Fibroblast of pulmonary artery (primary cell): ENCODE results near the gene SYT2.

Experiments used
- DNase-seq: peaks from one replicate; pipeline ENCODE4 v3.0.0-alpha.2; 2010; ENCODE audit warnings: low read depth
- H3K4me3 ChIP-seq: replicated peaks from 2 replicates; pipeline ENCODE4 v1.5.1; 2011; ENCODE audit warnings: low read depth, mild to moderate bottlenecking, control low read depth, low read length, moderate library complexity
- CTCF ChIP-seq: IDR thresholded peaks from 2 replicates; pipeline ENCODE4 v1.5.1; 2011; ENCODE audit warnings: mild to moderate bottlenecking, control low read depth, low read length, inconsistent platforms; ENCODE audit errors: missing control alignments

The SYT2 gene

GRCh38 chr1:202704601-202705000, 5.7 kb downstream of the SYT2 start:
- no peak for DNase-seq
- no peak for TF ChIP-seq CTCF
- no peak overlapping the region for H3K4me3 ChIP-seq

- TF ChIP-seq CTCF = no peak
- DNase-seq = no peak
- no peak overlapping the region for H3K4me3 ChIP-seq
These were observed 7.1 kb downstream of the SYT2 start for GRCh38 chr1:202703191-202703590.

GRCh38 chr1:202702088-202702487, 8.2 kb downstream of the SYT2 start:
- no peak for TF ChIP-seq CTCF
- no peak overlapping the region for H3K4me3 ChIP-seq
- DNase-seq = no peak

GRCh38 chr1:202701200-202701599, 9.1 kb downstream of the SYT2 start:
- TF ChIP-seq CTCF = no peak
- H3K4me3 ChIP-seq = no peak overlapping the region
- no peak for DNase-seq

GRCh38 chr1:202700061-202700460, 10.2 kb downstream of the SYT2 start:
- no peak for DNase-seq
- H3K4me3 ChIP-seq = no peak overlapping the region
- TF ChIP-seq CTCF = no peak

GRCh38 chr1:202698276-202698675, 12.0 kb downstream of the SYT2 start:
- no peak overlapping the region for H3K4me3 ChIP-seq
- TF ChIP-seq CTCF = no peak
- no peak for DNase-seq

- TF ChIP-seq CTCF = no peak
- DNase-seq = no peak
- H3K4me3 ChIP-seq = no peak overlapping the region
These were observed 13.2 kb downstream of the SYT2 start for GRCh38 chr1:202697038-202697437.
